Stimulated activated CD4-positive, alpha-beta T cell treated with anti-CD3 and anti-CD28 coated beads, Interleukin-1b, Interleukin-23, amount 100 ng/mL, for 4 hours (primary cell): ENCODE results near the gene FGD5.

Source experiments
- DNase-seq, 2 donors: peaks; one replicate each; pipeline ENCODE4 v3.0.0-alpha.2; 2020; ENCODE audit warnings: low read depth in 2 of 2

Gene FGD5, protein sequence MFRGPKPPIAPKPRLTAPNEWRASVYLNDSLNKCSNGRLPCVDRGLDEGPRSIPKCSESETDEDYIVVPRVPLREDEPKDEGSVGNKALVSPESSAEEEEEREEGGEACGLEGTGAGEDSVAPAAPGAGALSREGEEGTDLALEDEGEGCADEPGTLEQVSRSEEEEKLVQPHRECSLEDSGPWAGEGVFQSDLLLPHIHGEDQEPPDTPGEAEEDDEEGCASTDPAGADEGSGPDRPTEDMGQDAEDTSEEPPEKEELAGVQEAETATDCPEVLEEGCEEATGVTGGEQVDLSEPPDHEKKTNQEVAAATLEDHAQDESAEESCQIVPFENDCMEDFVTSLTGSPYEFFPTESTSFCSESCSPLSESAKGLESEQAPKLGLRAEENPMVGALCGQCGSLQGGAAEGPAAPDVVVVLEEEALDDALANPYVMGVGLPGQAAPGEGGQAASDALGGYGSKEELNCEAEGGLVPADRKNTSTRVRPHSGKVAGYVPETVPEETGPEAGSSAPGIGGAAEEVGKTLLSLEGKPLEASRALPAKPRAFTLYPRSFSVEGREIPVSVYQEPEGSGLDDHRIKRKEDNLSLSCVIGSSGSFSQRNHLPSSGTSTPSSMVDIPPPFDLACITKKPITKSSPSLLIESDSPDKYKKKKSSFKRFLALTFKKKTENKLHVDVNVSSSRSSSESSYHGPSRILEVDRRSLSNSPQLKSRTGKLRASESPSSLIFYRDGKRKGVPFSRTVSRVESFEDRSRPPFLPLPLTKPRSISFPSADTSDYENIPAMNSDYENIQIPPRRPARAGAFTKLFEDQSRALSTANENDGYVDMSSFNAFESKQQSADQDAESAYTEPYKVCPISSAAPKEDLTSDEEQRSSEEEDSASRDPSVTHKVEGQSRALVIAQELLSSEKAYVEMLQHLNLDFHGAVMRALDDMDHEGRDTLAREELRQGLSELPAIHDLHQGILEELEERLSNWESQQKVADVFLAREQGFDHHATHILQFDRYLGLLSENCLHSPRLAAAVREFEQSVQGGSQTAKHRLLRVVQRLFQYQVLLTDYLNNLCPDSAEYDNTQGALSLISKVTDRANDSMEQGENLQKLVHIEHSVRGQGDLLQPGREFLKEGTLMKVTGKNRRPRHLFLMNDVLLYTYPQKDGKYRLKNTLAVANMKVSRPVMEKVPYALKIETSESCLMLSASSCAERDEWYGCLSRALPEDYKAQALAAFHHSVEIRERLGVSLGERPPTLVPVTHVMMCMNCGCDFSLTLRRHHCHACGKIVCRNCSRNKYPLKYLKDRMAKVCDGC (N-terminal part only)

DNA sequence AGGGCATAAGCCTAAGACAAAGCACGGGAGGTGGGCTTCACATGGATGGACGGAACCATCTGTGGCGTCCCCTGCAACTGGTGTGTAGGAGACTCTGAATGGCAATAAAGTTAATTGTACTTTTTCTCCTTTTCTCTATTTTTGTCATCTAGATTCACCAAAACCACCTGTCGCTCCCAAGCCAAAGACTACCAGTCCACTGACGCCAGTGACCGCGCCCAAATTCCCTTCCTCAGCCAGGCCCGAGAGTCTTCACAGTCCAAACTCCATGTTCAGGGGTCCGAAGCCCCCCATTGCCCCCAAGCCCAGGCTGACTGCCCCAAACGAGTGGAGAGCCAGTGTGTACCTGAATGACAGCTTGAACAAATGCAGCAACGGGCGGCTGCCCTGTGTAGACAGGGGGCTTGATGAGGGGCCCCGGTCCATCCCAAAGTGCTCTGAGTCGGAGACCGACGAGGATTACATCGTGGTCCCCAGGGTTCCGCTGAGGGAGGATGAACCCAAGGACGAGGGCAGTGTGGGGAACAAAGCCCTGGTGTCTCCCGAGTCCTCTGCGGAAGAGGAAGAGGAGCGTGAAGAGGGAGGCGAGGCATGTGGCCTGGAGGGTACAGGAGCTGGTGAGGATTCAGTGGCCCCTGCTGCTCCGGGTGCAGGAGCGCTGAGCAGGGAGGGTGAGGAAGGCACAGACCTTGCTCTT, at the start of gene FGD5:
FGD5 (plus strand) TSS at position 159 of the 697 bp plus-strand sequence; CDS start at position 269, 110 bp downstream.
- DNase-seq: no peak

- DNase-seq: no peak
These were observed 49.0 kb upstream of the FGD5 start for GRCh38 chr3:14769544-14770325.

DNA sequence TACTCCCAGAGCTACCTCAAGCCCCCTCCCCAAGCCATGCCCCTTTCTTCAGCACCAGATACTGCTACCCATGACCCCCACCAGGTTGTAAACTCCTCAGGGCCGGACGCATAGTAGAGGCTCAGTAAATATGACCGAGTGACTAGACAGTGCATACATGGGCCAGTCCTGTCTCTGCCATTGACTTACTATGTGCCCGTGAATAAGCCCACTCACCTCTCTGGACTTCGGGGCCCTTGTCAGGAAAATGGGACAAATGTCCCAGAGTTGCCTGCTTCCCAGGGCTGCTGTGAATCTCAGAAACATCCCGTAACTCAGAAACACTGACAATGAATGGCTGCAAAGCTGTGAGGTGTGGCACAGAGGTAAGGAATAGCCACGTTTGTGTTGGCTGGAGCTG, 48.2 kb upstream of the FGD5 start:
- DNase-seq: no peak

GRCh38 chr3:14771593-14772497, 46.9 kb upstream of the FGD5 start:
- DNase-seq: no peak

DNA sequence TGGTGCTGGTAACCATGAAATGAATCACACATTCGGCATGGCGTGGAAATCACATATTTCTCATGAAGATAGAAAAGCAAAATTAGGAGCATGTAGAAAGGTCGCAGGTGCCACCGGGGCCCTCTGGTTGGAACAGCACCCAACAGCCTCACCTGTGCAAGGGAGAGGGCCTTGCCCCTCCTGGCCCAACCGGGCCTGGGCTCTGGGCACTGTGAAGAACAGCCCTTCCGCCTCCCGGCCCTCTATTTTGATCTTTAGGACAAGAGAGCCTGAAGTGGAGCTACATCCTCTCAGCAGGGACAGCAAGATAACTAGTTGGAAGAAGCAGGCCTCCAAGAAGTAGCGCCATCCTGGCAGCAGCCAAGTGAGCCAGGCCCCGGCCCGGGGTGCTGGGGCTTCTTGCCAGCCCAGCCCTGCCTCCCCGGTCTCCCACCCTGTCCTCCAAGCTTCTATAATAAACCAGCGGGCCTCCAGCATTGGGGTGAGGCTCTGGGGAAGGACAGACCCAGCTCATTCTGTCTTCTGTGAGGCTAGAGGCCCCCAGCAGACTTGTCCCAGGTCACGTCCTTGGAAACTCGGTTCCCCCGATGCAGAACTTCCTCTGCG, 46.1 kb upstream of the FGD5 start:
- DNase-seq: no peak

GRCh38 chr3:14773281-14773680, 45.5 kb upstream of the FGD5 start:
- DNase-seq: no peak

GRCh38 chr3:14773691-14774128, 45.1 kb upstream of the FGD5 start:
- DNase-seq: no peak

DNA sequence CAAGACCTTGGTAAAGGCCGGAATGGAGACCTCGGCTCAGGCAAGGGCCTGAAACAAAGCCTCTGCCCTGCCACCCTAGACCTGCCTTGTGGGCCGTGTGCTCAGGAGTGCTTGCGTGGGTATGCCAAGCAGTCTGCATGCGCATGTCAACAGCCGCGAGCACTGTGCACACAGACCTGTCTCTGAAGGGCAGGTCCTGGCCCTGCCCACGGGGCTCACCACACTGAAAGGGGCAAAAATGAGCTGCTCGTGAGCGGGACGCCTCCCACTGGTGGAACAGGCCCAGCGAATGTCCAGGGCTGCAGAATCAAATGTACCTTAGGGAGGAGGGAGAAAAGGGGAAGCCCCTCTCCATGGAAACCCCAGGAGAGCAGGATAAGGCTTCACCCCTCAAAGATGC, 44.3 kb upstream of the FGD5 start:
- no peak for DNase-seq

DNA sequence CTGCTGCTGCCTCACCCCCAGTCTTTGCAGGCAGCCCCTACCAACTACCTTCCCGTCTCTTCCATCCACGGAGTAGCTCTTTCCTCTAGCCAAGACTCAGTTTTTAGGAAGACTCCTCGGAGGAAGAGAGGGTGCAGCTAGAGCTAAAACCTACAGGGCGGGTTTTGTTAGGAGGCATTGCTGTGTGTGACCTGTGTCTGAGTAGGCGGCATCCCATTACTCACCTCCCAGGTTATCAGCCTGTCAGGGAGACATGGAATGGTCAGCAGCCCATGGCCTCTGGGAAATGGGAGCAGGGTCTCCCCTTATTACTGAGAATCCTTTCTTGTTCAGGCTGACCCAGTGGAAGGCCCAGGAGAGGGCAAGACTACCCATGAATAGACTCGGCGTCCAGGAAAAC, 43.8 kb upstream of the FGD5 start:
- no peak for DNase-seq

DNA sequence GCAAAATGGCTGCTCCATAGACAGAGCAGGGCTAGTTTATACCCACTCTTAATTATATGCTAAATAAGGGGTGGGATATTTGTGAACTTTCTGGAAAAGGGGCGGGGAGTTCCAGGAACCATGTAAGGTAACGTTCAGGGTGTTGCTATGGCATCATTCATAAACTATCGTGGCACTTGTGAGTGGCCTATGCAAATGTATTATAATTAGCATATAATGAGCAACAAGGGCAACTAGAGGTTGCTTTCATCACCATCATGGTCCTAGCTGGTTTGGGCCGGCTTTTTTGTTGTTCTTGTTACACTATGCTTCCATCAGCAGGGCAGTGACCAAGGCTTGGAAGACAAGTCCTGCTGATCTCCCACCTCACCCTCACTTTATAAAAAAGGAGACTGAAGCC, 43.2 kb upstream of the FGD5 start:
- DNase-seq: no peak

- DNase-seq: no peak
These were observed 39.6 kb upstream of the FGD5 start for GRCh38 chr3:14779069-14779685.

DNA sequence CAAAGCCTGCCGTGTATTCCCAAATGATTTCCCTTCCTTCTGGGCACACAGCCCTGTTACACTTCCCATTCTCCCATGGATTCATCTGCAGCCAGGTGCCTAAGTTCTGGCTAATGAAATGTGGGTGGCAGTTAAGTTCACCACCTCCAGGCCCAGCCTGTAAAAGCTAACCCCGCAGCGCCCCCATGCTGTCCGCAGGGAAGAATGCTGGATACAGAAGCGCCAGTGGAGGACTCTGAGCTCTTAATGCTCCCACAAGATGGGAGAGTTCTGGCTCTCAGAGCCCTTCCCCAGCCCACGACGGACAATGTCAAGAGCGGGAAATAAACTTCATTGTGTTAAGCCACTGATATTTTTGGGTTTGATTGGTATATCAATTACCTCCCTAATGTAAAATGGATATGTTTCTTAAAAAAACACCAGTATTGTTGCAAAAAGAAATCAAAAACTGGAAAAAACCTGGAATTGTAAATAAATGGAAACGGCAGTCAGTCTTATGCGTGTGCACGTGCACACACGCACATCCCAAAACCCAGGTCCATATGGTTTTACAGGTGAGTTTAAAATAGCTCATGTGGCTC, 37.7 kb upstream of the FGD5 start:
- DNase-seq: no peak

DNA sequence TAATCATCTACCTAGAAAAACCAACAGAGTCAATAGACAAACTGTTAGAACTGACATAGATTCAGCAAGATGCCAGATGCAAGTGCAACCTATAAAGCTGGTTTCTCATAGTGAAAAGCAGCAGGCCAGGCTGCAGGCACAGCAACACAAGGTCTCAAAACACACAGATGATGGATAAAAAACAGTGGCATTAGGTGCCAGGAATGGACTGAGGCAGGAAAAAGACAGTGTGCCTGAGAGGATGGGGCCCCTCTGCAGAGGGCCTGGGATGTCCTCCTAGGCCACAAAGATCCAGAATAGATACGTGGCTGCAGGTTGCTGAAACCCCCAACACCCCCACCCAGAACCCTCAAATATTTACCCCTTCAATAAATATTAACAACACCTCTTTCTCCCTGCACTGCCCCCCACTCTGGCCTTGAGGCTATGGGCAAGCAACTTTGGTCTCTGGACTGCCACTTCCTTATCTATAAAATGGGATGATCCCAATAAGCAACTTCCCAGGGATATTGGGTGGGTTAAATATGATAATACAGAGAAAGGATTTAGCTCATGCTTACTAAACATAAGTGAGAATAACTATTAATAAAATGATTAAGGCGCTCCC, 35.2 kb upstream of the FGD5 start:
- no peak for DNase-seq

GRCh38 chr3:14784087-14784681, 34.6 kb upstream of the FGD5 start:
- DNase-seq: no peak

DNA sequence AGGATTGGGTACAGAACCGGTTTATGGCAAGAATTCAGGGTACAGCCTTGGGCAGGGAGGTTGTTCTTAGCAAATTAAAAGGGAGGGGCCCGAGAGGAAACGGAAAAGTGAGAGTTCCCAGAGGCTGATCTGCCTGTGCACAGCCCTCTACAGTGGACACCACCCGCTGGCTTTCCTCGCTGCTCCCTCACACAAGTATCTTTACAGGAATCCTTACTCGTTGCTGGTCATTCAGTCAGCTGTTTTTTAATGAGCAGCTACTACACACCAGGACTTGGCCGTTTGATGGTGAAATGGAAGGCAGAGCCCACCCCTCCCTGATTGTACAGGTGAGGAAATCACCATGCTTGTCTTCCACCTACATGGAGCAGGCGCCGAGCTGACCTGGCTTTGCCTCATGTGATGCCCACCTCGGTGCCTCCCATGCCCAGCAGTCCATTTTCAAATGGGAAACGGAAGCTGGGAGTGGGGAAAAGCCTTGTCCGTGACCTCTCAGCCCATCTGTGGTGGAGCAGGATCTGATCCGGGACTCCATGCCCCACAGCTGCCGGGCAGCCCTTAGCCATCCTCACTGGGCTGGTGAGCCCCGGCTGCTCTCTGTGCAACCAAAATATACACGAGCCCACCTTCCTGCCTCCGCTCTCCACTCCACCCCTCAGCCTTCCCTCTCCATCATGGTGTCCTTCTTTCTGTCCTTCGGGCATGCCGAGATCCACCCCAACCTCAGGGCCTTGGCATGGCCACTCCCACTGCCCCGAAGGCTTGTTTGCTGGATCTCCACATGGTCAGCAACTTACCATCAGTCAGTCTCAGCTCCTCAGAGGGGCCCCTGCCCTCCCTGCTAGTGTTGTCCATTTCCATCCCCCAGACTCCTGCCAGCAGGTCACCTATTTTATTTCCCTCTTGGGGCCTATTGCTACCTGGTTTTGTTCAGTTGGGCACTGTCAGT, 33.3 kb upstream of the FGD5 start:
- no peak for DNase-seq

DNA sequence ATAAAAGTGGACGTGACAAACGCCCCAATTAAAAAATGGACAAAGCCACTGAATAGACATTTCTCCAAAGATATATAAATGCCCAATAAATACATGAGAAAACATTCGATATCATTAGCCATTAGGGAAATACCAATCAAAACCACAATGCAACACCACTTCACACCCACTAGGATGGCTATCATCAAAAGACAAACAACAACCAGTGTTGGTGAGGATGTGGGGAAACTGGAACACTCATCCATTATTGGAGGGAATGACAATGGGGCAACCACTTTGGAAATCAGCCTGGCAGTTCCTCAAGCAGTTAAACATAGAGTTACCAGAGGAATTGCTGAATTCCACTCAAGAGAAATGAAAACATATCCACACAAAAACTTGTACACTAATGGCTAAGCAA, 32.4 kb upstream of the FGD5 start:
- no peak for DNase-seq
